ENCODE results near the gene DRG1.

- TF ChIP-seq, protein P1, sequence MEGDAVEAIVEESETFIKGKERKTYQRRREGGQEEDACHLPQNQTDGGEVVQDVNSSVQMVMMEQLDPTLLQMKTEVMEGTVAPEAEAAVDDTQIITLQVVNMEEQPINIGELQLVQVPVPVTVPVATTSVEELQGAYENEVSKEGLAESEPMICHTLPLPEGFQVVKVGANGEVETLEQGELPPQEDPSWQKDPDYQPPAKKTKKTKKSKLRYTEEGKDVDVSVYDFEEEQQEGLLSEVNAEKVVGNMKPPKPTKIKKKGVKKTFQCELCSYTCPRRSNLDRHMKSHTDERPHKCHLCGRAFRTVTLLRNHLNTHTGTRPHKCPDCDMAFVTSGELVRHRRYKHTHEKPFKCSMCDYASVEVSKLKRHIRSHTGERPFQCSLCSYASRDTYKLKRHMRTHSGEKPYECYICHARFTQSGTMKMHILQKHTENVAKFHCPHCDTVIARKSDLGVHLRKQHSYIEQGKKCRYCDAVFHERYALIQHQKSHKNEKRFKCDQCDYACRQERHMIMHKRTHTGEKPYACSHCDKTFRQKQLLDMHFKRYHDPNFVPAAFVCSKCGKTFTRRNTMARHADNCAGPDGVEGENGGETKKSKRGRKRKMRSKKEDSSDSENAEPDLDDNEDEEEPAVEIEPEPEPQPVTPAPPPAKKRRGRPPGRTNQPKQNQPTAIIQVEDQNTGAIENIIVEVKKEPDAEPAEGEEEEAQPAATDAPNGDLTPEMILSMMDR (IDR thresholded peaks at IDR 0.05; ENCODE audit: insufficient read depth, low read length, poor library complexity, severe bottlenecking) = no peak
- no peak for TF ChIP-seq EZH2phosphoT487 (conservative IDR thresholded peaks at IDR 0.05; ENCODE audit: low read length)
Measured at GRCh38 chr22:31439808-31440207, 40.4 kb downstream of the DRG1 start.

Measured in SU-DHL-6 (cell line).